Caki2 (cell line): ENCODE data around the gene DUS3L. TPM values are rescaled to one million over a fixed set of nuclear protein-coding genes. Genes with fewer than 3 reads are reported as not detected.
"Not testable (repeated sequence)": the region's sequence is repeated elsewhere in the genome, so short reads cannot be mapped to it uniquely, and the experiment has no call there.

Experiments
- DNase-seq: peaks from one replicate; pipeline ENCODE4 v3.0.0-alpha.2; 2015; ENCODE audit warnings: low read depth
- in situ Hi-C: cut with HindIII; loops from 2 replicates; pipeline ENCODE4 v1.10.0; 2016; ENCODE audit warnings: low sequenced_read_pairs, low pct_unique_long_range_greater_than_20kb, mixed read lengths
- total RNA-seq: library from RNA; depleted of rRNA; stranded (reverse); fragments of >200 nt; shearing (Covaris generic); gene quantifications from 2 replicates; pipeline ENCODE4 v1.2.3, GENCODE V29; 2014; ENCODE audit warnings: low replicate concordance

Gene DUS3L
- total RNA-seq, 1 experiment from 2014 or later, result 62.3 TPM

DNA sequence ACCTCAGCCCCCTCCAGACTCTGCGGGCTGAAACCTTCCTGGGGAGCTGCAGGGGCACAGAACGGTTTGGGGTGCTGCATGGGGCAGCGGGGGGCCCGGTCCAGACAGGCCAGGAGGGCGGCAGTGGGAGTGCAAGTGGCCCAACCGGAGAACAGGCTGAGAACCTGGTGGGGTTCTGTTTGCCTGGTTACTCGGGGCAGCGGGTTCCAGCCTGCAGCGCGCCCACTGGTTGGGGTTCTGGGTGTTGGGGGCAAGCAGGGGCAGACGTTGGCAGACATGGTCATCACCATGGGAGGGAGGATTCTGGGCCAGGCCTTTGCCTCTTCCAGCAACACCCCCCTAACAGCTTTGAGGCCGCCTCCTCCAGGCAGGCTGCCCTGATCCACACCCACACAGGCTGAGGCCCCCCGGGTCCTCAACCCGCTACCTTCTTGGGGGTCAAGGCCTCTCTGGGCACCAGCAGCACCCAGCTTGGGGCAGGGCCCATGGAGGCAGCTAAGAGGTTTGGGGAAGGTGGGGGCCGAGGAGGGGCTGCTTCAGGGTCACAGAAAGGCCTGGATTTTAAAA is 6.3 kb downstream of the DUS3L start, which contains the start of gene PRR22:
TSS of gene PRR22 (minus strand) at position 166 of the 567 bp plus-strand sequence. CDS start at position 80, 86 bp downstream.
- DNase-seq, result no peak
- in situ Hi-C loops, result no loop called here

DNA sequence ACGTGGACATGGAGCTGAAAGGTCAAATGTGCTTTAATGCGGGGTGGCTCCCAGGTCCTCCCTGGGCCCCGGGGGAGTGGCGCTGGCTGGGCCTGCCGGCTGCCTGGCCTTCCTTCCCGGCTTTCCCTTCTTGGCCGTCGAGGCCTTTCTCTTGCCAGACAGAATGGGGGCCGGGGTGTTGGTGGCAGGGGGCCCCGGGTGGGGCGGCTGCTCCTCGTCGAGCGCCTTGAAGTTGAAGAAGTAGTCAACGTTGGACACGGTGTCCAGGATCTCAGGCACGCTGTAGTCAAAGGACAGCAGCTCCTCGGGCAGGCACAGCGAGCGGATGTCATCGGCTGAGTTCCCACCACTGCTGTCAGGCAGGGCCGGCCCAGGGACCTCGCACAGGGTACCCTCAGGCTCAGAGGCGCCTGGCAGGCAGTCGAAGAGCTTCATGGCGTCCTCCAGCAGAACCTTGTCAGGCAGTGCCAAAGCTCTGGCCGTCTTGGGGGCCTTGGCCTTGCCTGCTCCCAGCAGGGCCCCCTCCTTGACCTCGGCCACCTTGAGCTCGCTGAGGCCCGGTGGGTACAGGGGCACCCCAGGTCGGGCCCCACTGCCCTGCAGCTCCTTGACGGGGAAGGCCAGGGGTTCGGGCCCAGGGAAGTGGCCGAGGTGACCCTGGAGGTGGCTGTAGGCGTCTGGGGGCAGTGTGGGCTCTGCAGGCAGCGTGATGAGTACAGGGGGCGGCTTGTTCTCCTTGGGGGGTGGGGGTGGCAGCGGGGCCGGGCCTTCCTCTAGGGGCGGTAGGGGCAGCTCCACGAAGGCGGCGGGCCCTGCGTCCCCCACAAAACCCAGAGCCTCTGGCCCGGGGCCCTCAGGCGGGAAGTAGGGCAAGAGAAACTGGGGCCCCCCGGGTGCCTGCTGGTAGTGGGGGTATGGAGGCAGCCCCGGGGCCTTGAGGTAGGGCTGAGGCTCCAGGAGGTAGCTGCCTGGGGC is 7.7 kb downstream of the DUS3L start:
- in situ Hi-C loops, result no loop called here
- DNase-seq, result no peak

DNA sequence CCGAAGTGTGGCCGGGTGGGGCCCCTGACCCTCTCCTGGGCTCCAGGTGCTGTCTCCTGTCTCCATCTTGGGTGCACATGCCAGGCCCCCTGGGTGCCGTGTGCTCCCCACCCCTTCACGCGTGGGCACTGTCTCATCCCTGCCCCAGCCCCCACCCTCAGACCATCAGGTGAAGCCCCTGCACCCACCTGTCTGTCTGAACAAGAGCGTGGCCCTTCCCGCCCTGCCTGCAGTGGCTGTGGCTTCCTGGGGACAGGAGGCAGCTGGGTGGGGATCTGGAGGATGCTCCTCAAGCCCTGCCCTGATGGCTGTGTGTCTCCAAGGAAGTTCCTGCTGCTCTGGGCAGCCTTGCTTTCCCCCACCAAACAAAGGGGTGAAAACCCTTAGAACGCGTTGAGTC is 8.6 kb downstream of the DUS3L start:
- no peak for DNase-seq
- in situ Hi-C loops, result no loop called here

DNA sequence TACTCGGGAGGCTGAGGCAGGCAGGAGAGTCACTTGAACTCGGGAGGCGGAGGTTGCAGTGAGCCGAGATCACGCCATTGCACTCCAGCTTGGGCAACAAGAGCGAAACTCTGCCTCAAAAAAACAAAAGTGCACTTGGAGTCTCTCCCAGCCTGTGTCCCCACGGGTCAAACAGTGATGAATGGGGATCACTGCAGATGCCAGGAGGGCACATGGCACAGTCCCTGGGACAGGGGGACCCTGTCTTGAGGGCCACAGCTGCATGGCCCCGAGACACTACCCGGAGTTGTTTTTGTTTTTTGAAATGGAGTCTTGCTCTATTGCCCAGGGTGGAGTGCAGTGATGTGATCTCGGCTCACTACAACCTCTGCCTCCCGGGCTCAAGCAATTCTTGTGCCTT is 10.0 kb downstream of the DUS3L start:
- DNase-seq, in situ Hi-C loops: not testable (repeated sequence)

DNA sequence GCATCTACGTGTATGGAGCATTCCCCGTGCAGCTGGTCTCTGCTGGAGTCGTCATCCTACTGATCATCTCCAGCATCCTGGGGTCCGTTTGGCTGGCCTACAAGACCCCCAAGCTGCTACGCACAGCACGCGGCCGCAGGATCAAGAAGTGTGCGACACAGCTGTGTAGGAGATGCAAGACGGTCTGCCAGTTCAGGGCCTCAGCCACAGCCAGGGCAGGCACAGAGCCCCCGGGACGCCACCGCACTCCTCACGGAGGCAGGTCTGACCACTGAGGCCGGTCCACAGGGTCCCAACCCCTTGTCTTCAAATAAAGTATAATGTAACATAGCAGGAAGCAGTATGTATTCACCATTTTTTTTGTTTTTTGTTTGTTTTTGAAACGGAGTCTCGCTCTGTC is 12.6 kb downstream of the DUS3L start:
- in situ Hi-C loops, result no loop called here
- DNase-seq, result no peak

DNA sequence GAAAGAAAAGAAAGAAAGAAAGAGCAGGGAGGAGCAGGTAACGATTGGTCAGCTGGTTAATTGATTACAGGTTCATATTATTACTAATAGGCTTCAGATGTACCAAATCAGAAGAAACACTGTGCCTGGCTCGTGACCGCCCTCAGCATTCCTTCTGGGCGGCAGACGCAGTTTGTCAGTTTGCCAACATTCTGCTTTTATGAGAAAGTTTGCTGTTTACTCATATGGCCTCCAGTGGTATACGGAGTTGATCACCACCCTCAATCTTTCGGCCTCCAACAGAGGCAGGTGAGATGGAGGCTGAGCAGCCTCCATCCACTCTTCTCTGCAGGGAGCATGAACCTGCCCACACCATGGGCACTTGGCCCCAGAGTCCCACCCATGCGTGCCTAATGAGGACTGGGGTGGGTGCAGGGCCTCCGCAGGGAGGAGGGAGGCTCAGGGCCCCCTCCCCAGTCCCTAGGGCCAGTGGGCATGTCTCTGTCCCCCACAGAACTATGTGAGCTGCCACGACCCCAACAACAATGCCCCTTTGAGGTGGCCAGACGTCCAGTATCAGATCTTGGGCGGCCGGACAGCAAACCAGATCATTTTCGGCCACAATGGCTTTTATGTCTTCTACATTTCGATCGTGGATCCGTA is 15.2 kb downstream of the DUS3L start:
- in situ Hi-C loops, result no loop called here
- DNase-seq, result no peak

DNA sequence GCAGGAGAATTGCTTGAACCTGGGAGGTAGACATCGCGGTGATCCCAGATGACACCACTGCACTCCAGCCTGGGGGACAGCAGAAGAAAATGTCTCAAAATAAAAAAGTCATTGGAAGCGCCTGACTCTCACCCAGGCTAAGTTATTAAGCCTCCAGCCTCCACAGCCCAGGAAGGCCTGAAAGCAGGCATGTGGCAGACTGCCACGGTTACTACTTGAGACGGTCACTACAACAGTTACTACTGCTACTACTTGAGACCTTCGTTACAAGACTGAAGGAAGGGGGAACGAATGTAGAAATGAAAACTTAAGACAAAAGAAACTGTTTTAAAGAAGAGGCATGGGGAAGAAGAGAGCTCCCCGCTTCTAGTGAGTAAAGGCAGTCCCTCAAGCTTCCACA is 16.0 kb downstream of the DUS3L start:
- DNase-seq, result no peak
- in situ Hi-C loops, result no loop called here

DNA sequence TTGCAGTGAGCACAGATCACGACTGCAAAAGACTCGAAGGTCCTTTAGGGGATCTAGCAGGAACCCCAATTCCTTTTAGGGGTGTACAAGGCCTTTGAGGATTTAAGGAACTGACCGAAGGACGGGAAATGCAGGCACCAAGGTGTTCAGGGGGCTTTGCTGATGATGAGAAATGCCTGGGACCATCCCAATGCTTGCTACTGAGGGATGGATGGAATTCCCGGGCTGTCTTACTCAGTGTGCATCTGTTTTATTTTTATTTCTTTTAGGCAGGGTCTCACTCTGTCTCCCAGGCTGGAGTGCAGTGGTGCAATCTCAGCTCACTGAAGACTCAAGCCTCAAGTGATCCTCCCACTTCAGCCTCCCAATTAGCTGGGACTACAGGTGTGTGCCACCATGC is 17.7 kb downstream of the DUS3L start:
- in situ Hi-C loops, result no loop called here
- DNase-seq, result no peak

DNA sequence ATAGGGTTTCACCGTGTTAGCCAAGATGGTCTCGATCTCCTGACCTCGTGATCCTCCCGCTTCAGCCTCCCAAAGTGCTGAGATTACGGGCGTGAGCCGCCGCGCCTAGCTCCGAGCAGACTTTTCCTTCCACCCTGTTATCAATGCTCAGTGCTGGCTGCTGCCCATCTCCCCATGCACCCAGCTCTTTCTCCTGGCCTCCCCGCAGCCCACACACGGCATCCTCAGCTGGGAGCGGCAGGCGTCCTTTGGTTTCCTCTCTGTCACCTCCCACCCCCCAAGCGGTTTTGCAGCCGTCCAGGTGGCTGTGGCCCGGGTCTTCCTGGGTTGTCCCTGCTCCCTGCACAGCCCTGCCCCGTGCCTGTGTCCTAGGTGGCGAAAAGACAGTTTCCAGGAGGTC is 18.5 kb downstream of the DUS3L start:
- in situ Hi-C loops, result no loop called here
- DNase-seq, result no peak

DNA sequence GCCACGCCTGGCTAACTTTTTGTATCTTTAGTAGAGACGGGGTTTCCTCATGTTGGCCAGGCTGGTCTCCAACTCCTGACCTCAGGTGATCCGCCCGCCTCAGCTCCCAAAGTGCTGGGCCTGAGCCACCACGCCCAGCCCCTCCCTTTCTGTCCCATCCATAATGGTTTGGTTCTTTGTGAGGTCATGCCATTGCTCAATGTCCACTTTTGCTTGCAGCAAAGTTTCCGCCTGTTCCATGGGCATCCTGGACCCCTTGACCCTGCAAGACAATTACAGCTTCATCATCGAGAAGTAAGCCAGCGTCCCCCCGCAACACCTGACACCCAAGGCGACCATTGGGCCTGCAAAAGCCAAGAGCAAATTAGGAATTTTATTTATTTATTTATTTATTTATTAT is 23.0 kb downstream of the DUS3L start:
- in situ Hi-C loops, result no loop called here

DNA sequence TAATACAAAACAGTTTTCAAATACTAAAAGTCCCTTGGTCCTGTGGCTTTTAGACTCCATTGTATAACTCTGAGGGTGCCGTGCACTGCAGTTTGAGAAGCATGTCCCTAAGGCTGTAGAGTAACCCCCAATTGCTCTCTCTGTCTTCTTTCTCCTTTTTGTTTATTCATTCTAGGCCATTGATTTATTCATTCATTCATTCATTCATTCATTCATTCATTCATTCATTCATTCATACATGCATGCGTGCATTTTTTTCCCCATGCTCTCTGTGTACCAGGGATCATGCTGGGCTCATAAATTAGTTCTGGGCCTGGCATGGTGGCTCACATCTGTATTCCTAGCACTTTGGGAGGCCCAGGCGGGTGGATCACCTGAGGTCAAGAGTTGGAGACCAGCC is 25.7 kb downstream of the DUS3L start:
- in situ Hi-C loops, result no loop called here

More for the DNA sequence above, 23.0 kb downstream of the DUS3L start:
- DNase-seq, result peak; percentile 38

DNA sequence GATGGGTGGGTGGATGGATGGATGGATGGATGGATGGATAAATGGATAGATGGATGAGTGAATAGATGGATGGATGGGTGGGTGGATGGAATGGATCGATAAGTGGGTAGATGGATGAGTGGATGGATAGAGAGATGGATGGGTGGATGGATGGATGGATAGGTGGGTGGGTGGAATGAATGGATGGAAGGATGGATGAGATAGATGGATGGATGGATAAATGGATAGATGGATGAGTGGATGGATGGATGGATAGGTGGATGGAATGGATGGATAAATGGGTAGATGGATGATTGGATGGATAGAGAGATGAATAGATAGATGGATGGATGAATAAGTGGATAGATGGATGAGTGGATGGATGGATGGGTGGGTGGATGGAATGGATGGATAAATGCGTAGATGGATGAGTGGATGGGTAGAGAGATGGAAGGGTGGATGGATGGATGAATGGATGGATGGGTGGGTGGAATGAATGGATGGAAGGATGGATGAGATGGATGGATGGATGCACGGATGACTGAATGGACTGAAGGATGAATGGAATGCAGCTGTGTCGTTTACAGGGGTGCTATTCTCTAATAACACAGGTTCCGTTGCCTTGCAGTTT is 28.2 kb downstream of the DUS3L start:
- DNase-seq, result no peak
- in situ Hi-C loops, result no loop called here

More for the DNA sequence above, 25.7 kb downstream of the DUS3L start:
- no peak for DNase-seq

DNA sequence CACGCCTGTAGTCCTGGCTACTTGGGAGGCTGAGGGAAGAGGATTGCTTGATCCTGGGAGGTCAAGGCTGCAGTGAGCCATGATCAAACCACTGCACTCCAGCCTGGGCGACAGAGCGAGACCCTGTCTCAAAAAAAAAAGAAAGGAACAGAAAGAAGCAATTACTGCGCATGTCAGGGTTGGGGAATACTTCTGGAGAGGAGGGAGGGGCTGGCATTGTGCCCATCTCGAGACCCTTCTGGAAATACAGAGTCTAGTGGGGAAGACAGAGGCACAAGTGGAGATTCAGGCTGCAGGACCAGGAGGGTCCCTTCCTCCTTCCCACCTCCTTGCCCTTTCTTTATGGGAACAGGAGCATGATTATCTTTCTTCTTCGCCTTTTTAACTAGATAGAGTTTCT is 37.2 kb downstream of the DUS3L start:
- in situ Hi-C loops, result no loop called here
- DNase-seq, result no peak

DNA sequence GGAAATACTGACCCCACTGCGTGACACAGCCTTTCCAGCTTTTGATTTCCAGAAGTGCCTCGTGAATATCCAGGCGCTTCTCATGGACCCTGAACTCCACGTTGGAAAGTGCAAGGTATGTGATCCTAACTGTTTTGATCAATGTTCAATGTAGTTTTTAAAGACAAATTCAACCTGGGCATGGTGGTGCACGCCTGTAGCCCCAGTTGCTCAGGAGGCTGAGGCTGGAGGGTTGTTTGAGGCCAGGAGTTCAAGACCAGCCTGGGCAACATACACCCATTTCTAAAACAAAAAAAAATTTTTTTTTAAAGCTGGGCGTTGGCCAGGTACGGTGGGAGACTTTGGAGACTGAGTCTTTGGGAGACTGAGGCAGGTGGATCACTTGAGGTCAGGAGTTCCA is 39.3 kb downstream of the DUS3L start:
- DNase-seq, result no peak
- in situ Hi-C loops, result no loop called here

DNA sequence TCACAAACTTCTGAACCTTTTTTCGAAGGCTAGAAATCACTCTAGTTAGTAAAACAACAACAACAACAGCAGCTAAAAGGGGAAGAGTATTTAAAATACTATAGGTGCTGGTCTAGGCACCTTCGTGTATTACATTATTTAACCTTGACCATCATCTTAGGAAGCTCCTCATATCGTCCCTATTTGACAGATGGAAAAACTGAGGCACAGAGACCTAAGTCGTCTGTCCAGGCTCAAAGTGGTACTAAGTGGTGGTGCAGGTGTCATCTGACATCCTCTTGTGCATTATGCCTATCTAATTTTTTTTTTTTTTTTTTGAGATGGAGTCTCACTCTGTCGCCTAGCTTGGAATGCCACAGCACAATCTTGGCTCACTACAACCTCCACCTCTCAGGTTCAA is 41.5 kb downstream of the DUS3L start:
- no peak for DNase-seq

DNA sequence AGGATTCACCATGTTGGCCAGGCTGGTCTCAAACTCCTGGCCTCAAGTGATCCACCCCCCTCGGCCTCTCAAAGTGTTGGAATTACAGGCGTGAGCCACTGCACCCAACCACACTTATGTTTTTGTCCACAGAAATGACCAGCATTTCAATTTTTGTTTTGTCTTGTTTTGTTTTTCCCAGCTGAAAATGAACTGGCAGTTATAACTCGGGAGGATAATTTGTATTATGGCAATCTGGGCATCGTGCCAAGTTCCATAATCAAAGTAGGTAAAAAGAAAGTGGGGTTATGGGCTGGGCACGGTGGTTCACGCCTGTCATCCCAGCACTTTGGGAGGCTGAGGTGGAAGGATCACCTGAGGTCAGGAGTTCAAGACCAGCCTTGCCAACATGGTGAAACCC is 42.0 kb downstream of the DUS3L start:
- in situ Hi-C loops, DNase-seq: not testable (repeated sequence)

More for the DNA sequence above, 41.5 kb downstream of the DUS3L start:
- in situ Hi-C loops, result no loop called here

DNA sequence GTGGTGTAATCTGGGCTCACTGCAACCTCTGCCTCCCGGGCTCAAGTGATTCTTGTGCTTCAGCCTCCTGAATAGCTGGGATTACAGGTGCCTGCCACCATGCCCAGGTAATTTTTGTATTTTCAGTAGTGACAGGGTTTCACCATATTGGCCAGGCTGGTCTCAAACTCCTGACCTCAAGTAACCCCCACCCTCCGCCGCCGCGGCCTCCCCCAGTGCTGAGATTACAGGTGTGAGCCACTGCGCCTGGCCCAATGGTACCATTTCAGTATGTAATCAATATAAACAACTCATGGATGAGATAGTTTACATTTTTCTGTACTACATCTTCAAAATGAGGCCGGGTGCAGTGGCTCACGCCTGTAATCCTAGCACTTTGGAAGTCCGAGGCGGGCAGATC is 46.0 kb downstream of the DUS3L start:
- DNase-seq, in situ Hi-C loops: not testable (repeated sequence)

DNA sequence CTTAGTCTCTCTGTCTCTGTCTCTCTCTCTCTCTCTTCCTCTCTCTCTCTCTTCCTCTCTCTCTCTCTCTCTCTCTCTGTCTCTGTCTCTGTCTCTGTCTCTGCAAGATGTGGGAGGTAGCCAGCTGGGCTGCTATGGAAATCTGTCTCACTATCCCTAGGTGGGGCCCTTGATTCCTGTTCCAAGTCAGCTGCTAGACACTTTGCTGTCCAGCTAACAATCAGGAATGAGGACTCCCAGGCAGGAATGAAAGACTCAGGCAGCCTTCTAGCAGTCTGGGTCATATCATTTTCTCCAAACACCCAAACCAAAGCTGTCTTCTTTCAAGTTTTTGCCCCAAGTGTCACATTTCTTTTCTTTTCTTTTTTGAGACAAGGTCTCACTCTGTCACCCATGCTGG is 47.3 kb downstream of the DUS3L start:
- in situ Hi-C loops, result no loop called here
- no peak for DNase-seq

DNA sequence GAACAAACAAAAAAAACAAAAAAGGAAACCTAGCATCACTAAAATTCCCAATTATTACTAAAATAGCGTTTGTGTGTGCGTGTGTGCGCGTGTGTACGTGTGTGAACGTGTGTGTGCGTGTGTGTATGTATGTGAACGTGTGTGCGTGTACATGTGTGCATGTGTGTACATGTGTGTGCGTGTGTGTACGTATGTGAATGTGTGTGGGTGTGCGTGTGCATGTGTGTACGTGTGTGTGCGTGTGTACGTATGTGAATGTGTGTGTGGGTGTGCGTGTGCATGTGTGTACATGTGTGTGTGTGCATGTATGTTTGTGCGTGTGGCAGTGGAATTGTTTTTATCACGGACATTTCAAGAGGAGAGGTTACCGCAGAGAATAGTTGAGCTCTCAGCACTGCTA is 48.9 kb downstream of the DUS3L start:
- in situ Hi-C loops, result no loop called here

More for the DNA sequence above, 48.9 kb downstream of the DUS3L start:
- no peak for DNase-seq
